Measurements from ENCODE around the gene TOR1AIP2.

DNA sequence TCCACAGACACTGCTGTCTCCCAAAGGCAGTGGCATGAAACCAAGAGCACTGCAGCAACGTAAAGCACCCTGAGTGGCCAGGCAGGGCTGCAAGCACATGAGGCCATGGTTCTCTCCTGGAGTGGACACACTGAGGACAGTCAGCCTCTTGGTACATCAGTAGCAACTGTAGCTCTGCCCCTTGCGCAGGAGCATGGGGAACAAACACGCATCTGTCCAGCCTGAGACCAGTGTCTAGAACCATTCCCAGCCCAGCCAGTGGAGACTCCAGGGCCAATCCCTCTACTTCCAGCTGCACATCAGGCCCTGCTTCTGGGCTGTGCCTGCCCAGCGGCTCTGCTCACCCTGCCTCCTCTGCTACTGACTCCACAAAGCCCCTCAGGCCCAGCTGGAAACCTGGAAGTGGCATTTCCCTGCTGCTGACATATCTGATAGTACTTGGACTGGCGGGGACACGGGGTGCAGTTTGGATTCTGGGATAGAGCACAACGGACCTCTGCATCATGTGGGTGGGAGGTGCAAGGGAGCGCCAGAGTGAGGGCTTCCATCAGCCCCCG, 49.0 kb downstream of the TOR1AIP2 start:
- TF ChIP-seq, protein P1, sequence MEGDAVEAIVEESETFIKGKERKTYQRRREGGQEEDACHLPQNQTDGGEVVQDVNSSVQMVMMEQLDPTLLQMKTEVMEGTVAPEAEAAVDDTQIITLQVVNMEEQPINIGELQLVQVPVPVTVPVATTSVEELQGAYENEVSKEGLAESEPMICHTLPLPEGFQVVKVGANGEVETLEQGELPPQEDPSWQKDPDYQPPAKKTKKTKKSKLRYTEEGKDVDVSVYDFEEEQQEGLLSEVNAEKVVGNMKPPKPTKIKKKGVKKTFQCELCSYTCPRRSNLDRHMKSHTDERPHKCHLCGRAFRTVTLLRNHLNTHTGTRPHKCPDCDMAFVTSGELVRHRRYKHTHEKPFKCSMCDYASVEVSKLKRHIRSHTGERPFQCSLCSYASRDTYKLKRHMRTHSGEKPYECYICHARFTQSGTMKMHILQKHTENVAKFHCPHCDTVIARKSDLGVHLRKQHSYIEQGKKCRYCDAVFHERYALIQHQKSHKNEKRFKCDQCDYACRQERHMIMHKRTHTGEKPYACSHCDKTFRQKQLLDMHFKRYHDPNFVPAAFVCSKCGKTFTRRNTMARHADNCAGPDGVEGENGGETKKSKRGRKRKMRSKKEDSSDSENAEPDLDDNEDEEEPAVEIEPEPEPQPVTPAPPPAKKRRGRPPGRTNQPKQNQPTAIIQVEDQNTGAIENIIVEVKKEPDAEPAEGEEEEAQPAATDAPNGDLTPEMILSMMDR (IDR thresholded peaks at IDR 0.05) = no peak
- TF ChIP-seq POLR2A (IDR thresholded peaks at IDR 0.05) = no peak
